CD4-positive, alpha-beta T cell treated with Interleukin-17A for 1 hour (primary cell): ENCODE data around the gene MMP24.
A peak's percentile ranks its signal among the peaks of the same experiment; 100 is the strongest.
"Not testable (repeated sequence)": the region's sequence is repeated elsewhere in the genome, so short reads cannot be mapped to it uniquely, and the experiment has no call there.

Experiments used
- DNase-seq: peaks from one replicate; pipeline ENCODE4 v3.0.0-alpha.2; 2020

The MMP24 gene

DNA sequence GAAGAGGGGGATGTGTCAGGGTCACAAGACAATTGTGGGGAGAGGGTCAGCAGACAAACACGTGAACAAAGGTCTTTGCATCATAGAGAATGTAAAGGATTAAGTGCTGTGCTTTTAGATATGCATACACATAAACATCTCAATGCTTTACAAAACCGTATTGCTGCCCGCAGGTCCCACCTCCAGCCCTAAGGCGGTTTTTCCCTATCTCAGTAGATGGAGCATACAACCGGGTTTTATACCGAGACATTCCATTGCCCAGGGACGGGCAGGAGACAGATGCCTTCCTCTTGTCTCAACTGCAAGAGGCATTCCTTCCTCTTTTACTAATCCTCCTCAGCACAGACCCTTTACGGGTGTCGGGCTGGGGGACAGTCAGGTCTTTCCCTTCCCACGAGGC lies 35.8 kb downstream of the MMP24 start:
- not testable (repeated sequence) for DNase-seq

DNA sequence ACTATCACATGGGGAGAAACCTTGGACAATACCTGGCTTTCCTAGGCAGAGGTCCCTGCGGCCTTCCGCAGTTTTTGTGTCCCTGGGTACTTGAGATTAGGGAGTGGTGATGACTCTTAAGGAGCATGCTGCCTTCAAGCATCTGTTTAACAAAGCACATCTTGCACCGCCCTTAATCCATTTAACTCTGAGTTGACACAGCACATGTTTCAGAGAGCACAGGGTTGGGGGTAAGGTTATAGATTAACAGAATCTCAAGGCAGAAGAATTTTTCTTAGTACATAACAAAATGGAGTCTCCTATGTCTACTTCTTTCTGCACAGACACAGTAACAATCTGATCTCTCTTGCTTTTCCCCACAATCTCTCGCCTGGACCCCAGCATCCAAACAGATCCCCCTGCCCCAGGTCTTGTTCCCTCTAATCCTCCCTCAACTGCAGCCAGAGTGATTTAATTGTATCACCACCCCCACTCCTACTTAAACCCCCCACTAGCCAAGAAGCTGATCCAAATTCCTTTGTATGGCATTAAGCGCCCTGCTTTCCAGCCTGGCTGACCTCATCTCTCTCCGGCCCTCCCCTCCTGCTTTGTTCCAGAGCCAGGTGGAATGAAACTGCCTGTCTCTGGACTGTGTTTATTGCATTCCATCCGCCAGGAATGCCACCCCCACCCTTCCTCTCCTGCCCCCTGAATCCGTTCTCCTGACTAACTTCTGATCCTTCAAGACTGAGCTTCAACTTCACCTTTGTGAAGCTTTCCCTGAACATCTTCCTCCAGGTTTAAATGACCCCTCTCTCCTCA lies 36.4 kb downstream of the MMP24 start:
- not testable (repeated sequence) for DNase-seq

DNA sequence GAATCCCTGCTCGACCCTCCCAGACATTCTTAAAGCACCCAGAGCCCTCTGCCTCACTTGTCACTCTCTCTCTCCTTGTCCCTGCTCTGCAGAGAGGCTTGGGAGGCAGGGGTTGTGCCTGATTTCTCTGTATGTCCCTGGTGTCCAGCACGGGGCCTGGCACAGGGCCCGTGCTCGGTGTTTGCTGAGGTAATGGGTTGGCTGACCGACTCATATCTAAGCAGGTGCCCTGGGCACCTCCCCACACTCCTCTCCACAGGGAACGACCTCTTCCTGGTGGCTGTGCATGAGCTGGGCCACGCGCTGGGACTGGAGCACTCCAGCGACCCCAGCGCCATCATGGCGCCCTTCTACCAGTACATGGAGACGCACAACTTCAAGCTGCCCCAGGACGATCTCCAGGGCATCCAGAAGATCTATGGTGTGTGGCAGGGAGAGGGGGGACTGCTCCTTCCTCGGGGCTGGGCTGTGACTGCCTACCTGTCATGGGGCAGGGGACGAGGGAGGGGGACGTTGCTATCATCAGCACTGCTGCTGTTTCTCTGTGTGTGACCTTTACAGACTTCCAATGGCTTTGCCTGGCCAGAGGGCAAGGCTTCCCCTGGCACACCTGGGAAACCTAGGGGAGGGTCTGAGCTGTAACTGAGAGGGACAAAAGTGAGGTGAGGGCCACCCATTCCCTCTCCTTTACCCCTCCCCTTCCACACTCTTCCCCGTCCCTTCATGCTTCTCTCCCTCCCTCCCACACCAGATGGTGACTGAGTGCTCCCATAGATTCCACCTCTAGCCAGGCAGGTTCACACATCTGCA lies 37.2 kb downstream of the MMP24 start:
- no peak for DNase-seq

DNA sequence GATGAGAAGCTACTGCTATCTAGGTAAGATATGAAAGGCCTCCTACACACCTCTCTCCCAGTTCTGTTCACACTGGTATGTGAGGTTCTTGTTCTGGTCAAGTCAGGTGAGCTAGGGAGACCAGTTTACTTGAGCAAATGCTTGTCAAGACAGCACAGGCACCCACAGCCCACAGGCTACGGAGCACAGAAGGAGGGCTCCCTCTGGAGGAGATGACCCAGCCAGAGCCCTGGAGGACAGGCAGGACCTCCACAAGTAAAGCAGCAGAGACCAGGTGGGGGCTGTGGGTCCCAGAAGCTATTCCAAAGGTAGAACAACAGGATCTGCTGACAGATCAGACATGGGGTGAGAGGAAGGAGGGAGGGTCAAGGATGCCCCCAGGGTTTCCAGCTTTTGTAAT lies 38.3 kb downstream of the MMP24 start:
- no peak for DNase-seq

DNA sequence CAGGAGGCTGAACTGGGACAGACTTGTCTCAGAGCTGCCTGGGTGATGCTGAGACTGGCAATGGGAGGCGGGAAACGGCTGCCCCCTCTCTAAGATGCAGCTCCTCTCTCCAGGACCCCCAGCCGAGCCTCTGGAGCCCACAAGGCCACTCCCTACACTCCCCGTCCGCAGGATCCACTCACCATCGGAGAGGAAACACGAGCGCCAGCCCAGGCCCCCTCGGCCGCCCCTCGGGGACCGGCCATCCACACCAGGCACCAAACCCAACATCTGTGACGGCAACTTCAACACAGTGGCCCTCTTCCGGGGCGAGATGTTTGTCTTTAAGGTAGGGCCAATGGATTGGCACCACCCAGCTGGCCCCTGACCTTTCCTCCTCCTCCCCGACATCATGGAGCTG lies 40.6 kb downstream of the MMP24 start:
- no peak for DNase-seq

DNA sequence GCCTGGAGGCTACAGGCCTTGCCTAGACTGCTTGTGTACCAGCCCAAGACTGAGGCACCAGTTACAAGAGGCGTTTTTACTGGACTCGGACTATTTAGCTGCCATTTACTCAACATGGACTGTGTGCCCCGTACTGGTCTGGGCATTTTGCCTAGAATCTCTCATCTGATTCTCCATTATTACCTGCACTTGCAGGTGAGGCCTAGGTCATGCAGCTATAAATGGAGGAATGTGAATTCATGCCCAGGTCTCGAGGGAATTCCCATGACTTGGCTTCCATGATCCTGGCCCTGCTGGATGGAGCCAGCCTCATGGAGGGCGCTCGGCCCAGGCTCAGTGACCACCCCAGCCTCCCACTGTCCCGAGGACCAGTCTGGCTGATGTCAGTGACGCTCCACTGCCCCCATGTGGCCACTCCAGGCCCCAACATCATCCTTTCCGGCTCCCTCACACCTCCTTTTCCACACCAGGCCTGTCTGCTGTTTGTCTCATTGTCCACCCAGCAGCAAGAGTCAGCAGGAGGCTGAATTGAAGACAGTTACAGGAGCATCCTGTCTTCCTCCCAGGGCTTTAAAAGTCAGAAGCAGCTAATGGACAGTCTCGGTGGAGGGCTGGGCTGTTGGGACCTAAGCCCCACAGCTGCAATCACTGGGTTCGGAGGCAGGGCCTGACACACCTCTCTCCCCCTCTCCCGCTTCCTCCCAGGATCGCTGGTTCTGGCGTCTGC lies 42.7 kb downstream of the MMP24 start:
- DNase-seq: peak; percentile 44

DNA sequence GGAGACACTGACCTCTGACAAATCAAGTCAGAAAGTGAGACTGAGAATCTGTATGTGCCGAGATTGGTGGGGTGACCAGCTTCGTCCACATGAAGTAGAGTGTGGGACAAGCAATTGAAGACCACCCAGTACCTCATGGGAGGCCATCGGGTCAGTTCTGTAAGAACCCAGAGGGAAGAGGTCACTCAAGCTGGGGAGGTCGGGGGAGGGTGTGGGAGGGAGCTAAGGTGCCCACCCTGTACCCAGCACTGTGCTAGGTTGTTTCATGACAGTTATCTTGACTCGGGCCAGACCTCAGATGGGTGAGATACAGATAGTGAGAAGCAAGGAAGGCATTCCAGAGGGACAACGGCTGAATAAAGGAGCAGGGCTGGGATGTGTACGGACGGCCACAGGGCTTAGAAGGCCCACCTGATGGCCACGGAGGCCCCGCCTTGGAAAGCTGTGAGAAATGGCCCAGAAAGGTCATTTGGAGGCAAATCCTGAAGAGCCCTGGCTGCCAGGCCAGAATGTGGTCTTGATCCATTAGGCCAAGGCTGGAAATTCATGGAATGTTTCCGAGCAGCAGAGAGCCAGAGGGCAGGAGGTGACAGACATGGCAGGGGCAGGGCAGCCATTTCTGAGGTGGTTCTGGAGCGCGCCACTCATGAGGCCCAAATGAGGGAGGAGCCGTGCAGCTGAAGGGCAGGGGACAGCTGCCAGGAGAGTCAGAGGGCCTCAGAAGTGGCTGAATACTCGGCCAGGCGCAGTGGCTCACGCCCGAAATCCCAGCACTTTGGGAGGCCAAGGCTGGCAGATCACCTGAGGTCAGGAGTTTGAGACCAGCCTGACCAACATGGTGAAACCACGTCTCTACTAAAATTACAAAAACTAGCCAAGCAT lies 43.8 kb downstream of the MMP24 start:
- DNase-seq: no peak

DNA sequence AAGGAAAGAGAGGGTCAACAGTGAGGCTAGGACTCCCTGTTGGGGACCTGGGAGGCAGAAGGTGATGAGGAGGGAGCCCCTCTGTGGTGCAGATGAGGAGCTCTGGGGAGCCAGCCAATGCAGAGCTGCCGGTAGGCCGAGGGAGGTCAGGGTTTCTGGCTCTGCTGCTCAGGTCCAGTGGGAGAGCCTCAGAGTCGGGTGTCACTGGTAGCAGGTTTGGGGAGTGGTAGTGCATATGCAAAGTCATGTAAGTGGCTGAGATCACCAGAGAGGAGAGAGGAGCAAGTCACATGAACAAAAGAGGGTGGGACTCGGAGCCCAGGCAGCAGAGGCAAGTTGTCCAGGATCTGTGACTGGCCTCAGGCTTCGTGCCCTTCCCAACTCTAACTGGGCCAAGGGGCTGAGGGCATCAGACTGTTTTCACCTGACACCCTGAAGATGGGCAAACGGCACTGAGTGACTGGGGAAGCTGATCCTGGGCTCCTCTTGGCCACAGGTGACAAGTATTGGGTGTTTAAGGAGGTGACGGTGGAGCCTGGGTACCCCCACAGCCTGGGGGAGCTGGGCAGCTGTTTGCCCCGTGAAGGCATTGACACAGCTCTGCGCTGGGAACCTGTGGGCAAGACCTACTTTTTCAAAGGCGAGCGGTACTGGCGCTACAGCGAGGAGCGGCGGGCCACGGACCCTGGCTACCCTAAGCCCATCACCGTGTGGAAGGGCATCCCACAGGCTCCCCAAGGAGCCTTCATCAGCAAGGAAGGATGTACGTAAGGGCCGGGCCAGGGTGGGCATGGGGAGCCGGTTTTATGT lies 44.8 kb downstream of the MMP24 start:
- DNase-seq: no peak

DNA sequence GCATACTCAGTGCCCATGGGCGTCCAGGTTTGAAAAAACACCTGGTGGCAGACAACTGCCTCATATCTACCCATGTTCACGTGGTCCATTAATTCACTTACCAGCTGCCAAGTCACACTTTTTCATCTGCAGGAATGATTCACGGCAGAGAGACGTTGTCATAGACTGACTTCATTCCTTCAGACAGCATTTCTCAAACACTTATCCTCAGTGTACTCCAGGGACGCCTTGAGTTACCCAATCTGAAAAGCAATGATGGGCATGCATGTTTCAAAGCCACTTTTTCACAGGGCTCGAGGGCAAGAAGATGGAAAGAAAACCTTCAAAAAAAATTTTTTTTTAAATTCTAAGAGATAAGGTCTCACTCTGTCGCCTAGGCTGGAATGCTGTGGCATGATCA lies 45.4 kb downstream of the MMP24 start:
- DNase-seq: no peak

DNA sequence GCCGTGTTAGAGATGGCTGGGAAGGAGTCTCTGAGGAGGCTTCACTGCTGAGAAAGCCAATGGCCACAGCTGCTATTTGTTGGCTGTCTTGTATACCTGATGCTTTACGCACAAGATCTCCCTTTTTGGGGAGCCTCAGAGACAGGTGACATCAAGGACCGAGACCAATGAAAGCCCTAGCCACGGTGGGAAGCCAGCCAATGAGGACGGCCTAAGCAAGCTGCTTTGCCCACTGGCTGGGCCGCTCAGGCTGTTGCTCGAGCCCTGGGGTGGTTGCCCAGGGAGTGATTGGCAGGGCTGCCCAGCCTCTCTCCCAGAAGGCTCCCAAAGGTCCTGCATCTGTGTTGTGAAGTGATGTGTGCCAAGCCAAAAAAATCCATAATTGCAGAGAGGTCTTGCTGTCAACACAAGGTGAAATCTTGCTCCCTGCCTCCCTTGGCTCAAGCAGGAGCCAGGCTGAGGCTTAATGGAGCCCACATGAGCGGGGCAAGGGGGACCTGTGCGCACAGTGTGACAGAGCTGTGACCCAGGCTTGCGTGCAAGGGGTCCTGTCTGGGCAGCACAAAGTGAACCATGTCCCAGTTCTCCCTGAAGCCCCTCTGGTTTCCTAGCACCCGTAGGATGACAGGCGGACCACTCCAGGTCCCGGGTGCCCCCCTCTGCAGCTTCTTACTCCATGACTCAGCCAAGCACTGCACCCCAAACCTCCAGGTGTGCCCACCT lies 47.1 kb downstream of the MMP24 start:
- no peak for DNase-seq

DNA sequence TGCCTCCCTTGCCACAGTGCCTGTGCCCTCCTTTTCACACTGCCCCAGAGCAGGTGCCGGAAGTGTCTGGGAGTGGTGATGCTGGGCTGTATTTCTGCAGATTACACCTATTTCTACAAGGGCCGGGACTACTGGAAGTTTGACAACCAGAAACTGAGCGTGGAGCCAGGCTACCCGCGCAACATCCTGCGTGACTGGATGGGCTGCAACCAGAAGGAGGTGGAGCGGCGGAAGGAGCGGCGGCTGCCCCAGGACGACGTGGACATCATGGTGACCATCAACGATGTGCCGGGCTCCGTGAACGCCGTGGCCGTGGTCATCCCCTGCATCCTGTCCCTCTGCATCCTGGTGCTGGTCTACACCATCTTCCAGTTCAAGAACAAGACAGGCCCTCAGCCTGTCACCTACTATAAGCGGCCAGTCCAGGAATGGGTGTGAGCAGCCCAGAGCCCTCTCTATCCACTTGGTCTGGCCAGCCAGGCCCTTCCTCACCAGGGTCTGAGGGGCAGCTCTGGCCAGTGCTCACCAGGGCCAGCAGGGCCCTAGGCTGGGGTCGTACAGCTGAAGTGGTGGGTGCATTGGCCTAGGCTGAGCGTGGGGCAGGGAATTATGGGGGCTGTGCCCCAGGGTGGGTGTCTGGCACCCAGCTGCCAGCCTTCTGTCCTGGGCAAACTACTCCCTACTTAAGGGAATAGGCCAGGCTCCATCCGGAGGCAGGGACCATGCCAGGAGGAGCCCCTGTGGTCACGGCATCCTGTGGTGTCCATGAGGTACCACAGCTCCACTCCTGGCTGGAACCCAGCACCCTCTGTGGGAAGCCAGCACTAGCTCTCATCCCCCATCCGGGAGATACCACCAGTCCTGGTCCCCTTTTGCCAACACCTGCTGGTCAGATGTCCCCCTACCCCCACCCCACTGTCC lies 47.9 kb downstream of the MMP24 start:
- DNase-seq: no peak

DNA sequence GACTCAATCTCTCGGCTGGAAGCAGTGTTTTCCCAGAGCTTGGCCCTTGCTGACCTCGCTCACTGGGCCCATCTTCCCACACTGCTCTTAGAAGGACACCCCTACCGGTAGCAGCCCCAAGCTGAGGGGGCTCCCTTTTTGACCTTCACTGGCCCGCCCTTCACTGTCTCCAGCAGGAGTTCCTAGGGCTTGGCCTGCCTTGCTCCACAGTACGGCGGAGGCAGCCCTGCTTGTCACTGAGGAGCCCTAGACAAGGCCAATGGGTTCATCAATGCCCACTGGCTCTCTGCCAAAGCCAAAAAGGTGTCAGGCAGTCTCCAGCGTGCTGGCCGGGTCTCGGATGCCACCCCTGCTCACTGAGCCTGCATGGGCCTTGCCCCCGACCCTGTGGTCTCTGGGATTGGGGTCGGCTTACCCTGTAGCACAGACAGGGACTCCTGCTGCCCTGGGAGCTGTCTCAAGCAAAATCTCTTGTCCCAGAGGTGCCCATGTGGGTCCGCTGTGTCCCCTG lies 49.3 kb downstream of the MMP24 start:
- DNase-seq: no peak

DNA sequence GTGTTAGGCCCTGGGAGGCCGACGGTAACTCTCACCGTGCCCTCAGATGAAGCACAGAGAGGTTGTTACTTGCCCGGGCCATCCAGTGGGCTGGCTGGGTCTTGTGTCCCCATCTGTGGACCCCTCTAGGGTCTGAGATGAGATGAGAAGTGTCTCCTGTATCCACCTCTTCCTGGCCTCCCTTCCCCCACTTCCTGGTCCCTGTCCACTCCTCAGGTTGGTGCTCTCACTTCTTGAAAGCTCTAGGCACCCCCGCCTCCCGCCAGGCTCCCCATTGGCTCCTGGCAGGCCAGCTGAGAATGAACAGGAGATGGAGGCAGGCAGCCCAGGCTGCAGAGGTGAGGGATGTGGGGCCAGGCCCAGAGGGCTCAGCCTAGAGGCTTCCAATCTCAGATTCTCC lies 49.9 kb downstream of the MMP24 start:
- no peak for DNase-seq

DNA sequence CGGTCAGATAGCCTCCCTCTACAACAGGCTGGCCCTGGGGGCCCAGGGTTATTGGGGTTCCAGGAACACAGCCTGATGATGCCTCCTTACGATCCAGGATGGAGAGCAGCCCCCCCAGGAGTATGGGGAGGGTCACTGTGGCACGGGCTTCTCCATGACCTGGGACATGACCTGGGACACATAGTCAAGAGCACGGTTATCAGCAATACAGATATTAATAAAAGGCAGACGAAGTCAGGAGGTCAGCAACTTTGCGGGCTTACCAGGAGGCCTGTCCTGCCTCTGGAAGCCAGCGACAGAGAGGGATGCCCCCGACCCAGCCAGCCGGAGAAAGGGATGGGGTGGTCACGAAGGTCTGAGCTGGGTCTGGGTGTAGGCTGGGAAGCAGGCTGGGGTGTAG lies 50.6 kb downstream of the MMP24 start:
- DNase-seq: no peak

DNA sequence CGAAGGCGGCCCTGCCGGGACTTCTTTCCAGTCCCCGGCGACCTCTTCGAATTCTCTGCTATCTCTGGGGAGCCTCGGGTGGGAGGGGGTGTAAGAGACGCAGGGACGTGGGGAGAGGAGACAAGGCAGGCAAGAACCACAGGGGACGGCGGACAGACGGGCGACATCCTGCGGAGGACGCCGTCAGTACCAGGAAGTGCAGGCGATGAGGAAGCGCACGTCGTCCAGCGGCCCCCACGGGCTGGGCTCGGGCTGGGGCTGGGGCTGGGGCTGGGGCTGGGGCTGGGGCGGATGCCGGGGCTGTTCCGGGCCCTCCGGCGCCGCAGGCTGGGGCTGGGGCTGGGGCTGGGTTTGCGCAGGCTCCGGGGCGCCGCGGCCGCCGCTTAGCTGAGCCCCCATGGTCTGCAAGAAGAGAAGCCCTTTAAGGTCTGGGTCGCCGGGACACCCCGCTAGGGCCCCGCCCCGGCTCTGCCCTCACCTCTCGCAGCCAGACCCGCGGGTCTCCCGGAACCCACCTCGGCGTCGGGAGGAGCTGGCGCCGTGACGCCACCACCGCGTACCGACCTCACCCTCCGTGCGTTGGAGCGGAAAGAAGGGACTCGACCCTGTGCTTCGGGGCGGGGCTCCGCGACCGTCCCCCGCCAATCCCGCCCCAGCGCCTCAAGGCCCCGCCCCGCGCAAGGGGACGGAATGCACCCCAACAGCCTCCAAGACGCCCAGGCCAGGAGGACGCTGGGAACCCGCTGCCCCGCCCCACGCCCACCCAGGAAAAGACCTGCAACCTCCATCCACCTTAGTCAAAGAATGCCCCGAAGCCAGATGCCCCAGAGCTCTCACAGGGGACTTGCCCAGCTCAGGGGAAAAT lies 51.3 kb downstream of the MMP24 start, which contains the start of gene MMP24OS:
TSS of gene MMP24OS (minus strand) at position 592 of the 865 bp plus-strand sequence. CDS start at position 399, 193 bp downstream.
- peak; percentile 93 for DNase-seq

DNA sequence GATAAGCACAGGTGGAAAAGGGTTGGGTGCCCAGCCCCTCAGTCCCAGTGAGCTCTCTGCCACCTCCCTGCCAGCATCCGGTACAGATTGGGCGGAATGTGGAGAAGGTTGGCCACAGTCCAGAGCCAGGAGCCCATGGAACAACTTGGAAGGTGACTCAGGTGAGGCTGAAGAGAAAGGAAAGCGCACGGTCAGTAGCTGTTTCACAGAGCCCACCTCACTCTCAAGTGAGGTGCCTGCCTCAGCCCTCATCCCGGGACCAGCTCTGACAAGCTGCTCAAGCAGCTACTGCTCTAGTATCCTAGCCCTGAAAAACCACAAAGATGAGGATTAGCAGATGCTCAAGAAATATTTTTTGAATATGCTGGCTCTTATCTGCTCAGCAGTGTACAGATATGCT lies 52.5 kb downstream of the MMP24 start:
- no peak for DNase-seq

DNA sequence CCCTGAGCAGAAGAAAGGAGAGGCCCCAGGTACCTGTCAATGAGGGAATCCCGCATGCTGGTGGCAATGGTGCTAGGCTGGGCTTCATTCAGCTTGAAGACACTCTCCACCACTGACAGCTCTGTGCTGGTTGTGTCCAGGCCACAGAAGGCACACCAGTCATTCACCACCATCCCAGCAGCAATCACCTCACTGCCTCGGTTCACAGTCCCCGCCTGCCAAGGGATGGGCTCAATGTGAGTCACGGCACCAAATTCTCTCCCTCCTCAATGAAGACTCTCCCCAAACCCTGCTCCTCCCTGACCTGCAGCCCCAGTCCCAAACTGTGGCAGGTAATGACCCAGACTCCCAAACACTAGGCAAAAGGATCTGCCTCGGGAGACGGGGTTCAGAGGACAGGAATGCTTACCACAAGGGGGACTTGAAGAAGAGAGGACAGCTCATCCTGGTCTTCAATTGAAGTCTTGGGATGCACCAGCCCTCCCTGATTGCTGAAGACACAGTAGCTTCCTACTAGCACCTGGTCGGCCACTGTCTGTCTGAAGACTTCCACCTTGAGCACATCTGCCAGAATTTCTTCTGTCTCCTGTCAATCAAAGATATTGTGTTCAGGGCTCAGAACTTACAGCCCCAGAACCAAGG lies 53.2 kb downstream of the MMP24 start:
- no peak for DNase-seq

DNA sequence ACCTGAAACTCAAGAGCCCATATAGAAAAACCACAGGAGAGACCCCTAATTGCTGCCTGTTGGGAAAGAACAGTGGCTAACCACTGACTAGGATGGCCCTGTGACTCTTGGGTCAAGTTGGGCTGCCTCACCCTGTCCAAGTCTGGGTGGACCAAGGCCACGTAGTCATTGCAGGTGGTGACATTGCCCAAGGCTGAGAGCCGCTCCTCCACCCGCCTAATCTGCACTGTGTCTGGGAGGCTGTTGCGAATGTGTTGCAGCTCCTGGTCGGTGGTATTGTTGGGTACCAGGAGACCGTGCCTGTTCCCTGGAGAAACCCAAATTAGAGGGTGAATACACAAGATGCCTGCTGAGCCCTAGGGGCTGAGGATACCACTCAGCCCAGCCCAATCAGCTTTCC lies 54.0 kb downstream of the MMP24 start:
- no peak for DNase-seq
